ENCODE measurements around the gene POFUT2. TPM values are rescaled to one million over a fixed set of nuclear protein-coding genes. Genes with fewer than 3 reads are reported as not detected.

The POFUT2 gene
- total RNA-seq, 2 experiments from 2014 or later, result 56.6 to 57.2 TPM

GRCh38 chr21:45279446-45280177 is 8.1 kb downstream of the POFUT2 start:
- no peak for TF ChIP-seq CTCF (IDR thresholded peaks at IDR 0.05)
- Histone ChIP-seq H3K27me3 (ENCODE audit: control insufficient read depth in 1 of 2, insufficient read depth in 2 of 2, low read length in 2 of 2) (no peaks in the 10 kb centered on the region), H3K36me3 (ENCODE audit: insufficient read depth, low read length) (peaks cover 83% of the 10 kb centered on the region), H3K4me1 (ENCODE audit: insufficient read depth, low read length) (peaks cover 4% of the 10 kb centered on the region), H3K27ac (ENCODE audit: low read depth in 1 of 2, low read length in 2 of 2) (no peak overlapping the region), H3K4me3 (ENCODE audit: low read length) (no peak overlapping the region), H3K9me3 (ENCODE audit: control insufficient read depth in 1 of 2, insufficient read depth in 1 of 2, low read length in 2 of 2) (no peaks in the 10 kb centered on the region)
- intact Hi-C loops (cut with DNase I, micrococcal nuclease), result loop anchor here in 1 of 2 experiments (10.0 kb wide), 3 partner anchors 205 to 1045 kb away; partner anchors contain the start of genes ADARB1, C21orf58, PCNT and PTTG1IP
- no peak for ATAC-seq (ENCODE audit: poor library complexity)
- Mint-ChIP-seq H3K9me3 (no peaks in the 10 kb centered on the region), H3K27ac (no peak overlapping the region), H3K27me3 (no peaks in the 10 kb centered on the region), H3K4me1 (ENCODE audit: low read depth) (peaks cover under 1% of the 10 kb centered on the region), H3K36me3 (ENCODE audit: low read depth) (peaks cover 49% of the 10 kb centered on the region), H3K4me3 (no peak overlapping the region)
- ChIA-PET CTCF (no interaction called here), POLR2A (no interaction called here)
- peak in 1 of 14 experiments; percentile 27 for DNase-seq

GRCh38 chr21:45278156-45278911 is 9.4 kb downstream of the POFUT2 start:
- H3K4me1 ChIP-seq (ENCODE audit: insufficient read depth, low read length), result no peaks in the 10 kb centered on the region
- ChIA-PET CTCF (no interaction called here), POLR2A (no interaction called here)
- DNase-seq (peak in 2 of 14 experiments; percentile 8 to 15), ATAC-seq (ENCODE audit: poor library complexity) (no peak)
- H3K4me3 ChIP-seq (ENCODE audit: low read length), result no peak overlapping the region
- no peak for TF ChIP-seq CTCF (IDR thresholded peaks at IDR 0.05)
- H3K36me3 Mint-ChIP-seq (ENCODE audit: low read depth), result peaks cover 40% of the 10 kb centered on the region
- H3K36me3 ChIP-seq (ENCODE audit: insufficient read depth, low read length), result peaks cover 81% of the 10 kb centered on the region
- H3K4me1 Mint-ChIP-seq (ENCODE audit: low read depth), result no peaks in the 10 kb centered on the region
- H3K27me3 ChIP-seq (ENCODE audit: control insufficient read depth in 1 of 2, insufficient read depth in 2 of 2, low read length in 2 of 2), result no peaks in the 10 kb centered on the region
- no peaks in the 10 kb centered on the region for H3K9me3 ChIP-seq (ENCODE audit: control insufficient read depth in 1 of 2, insufficient read depth in 1 of 2, low read length in 2 of 2)
- no peak overlapping the region for H3K27ac ChIP-seq (ENCODE audit: low read depth in 1 of 2, low read length in 2 of 2)
- H3K27ac Mint-ChIP-seq, result no peak overlapping the region
- intact Hi-C loops (cut with DNase I, micrococcal nuclease), result no loop called here
- H3K4me3 Mint-ChIP-seq, result no peak overlapping the region
- no peaks in the 10 kb centered on the region for H3K27me3 Mint-ChIP-seq
- no peaks in the 10 kb centered on the region for H3K9me3 Mint-ChIP-seq

GRCh38 chr21:45277101-45278045 is 10.3 kb downstream of the POFUT2 start:
- DNase-seq (peak in 2 of 14 experiments; percentile 16 to 30), ATAC-seq (ENCODE audit: poor library complexity) (no peak)
- H3K36me3 ChIP-seq (ENCODE audit: insufficient read depth, low read length), result peaks cover 83% of the 10 kb centered on the region
- ChIA-PET POLR2A (no interaction called here), CTCF (no interaction called here)
- Mint-ChIP-seq H3K4me3 (no peak overlapping the region), H3K27ac (no peak overlapping the region), H3K9me3 (no peaks in the 10 kb centered on the region), H3K27me3 (no peaks in the 10 kb centered on the region), H3K4me1 (ENCODE audit: low read depth) (no peaks in the 10 kb centered on the region), H3K36me3 (ENCODE audit: low read depth) (peaks cover 40% of the 10 kb centered on the region)
- H3K4me3 ChIP-seq (ENCODE audit: low read length), result no peak overlapping the region
- H3K27me3 ChIP-seq (ENCODE audit: control insufficient read depth in 1 of 2, insufficient read depth in 2 of 2, low read length in 2 of 2), result no peaks in the 10 kb centered on the region
- no peaks in the 10 kb centered on the region for H3K4me1 ChIP-seq (ENCODE audit: insufficient read depth, low read length)
- TF ChIP-seq CTCF (IDR thresholded peaks at IDR 0.05), result no peak
- no peak overlapping the region for H3K27ac ChIP-seq (ENCODE audit: low read depth in 1 of 2, low read length in 2 of 2)
- intact Hi-C loops (cut with DNase I, micrococcal nuclease), result no loop called here
- peaks cover 0 to 2% of the 10 kb centered on the region in 2 experiments for H3K9me3 ChIP-seq (ENCODE audit: control insufficient read depth in 1 of 2, insufficient read depth in 1 of 2, low read length in 2 of 2)
